GM21529 (cell line): ENCODE measurements around the gene RNF141.

Experiments used
- ATAC-seq: cut with Tn5 transposase; IDR thresholded peaks from one replicate; pipeline ENCODE4 v1.9.1; 2021; ENCODE audit not compliant: unreplicated experiment

RNF141 gene

GRCh38 chr11:10484461-10485180 lies 56.4 kb downstream of the RNF141 start:
- no peak for ATAC-seq

GRCh38 chr11:10483584-10483983 lies 57.4 kb downstream of the RNF141 start:
- ATAC-seq = no peak

GRCh38 chr11:10483174-10483573 lies 57.8 kb downstream of the RNF141 start:
- no peak for ATAC-seq

- ATAC-seq = no peak
Observed at GRCh38 chr11:10481560-10482349, 59.2 kb downstream of the RNF141 start.

- ATAC-seq = no peak
Observed at GRCh38 chr11:10480760-10481159, 60.2 kb downstream of the RNF141 start.

- no peak for ATAC-seq
Observed at GRCh38 chr11:10480026-10480425, 61.0 kb downstream of the RNF141 start.

GRCh38 chr11:10478574-10479550 lies 62.1 kb downstream of the RNF141 start:
- no peak for ATAC-seq

- no peak for ATAC-seq
Observed at GRCh38 chr11:10478066-10478465, 62.9 kb downstream of the RNF141 start.

GRCh38 chr11:10477690-10478046 lies 63.3 kb downstream of the RNF141 start:
- ATAC-seq = no peak

- ATAC-seq = no peak
Observed at GRCh38 chr11:10476927-10477689, 63.9 kb downstream of the RNF141 start.

GRCh38 chr11:10476342-10476741 lies 64.6 kb downstream of the RNF141 start:
- no peak for ATAC-seq

GRCh38 chr11:10474551-10474950 lies 66.4 kb downstream of the RNF141 start:
- no peak for ATAC-seq

- no peak for ATAC-seq
Observed at GRCh38 chr11:10473371-10473770, 67.6 kb downstream of the RNF141 start.

GRCh38 chr11:10462746-10463300 lies 78.2 kb downstream of the RNF141 start:
- no peak for ATAC-seq
